Measurements from ENCODE around the gene MEF2A.

- TF ChIP-seq REST (IDR thresholded peaks at IDR 0.05; ENCODE audit: insufficient read depth in 1 of 2, low read depth in 2 of 2, low read length in 2 of 2) = no peak
- TF ChIP-seq POLR2AphosphoS5 (IDR thresholded peaks at IDR 0.05; ENCODE audit: low read depth, low read length) = no peak
- no peak for TF ChIP-seq TAF1 (IDR thresholded peaks at IDR 0.05; ENCODE audit: borderline replicate concordance, insufficient read depth, low read length)
These were observed 111.9 kb downstream of the MEF2A start for GRCh38 chr15:99677540-99678134.
